Fibroblast of villous mesenchyme (primary cell): ENCODE data around the gene DNM3. TPM values are rescaled to one million over a fixed set of nuclear protein-coding genes. Genes with fewer than 3 reads are reported as not detected.

Experiments used
- DNase-seq: peaks from one replicate; pipeline ENCODE4 v3.0.0-alpha.2; 2010; ENCODE audit warnings: low read depth
- H3K4me3 ChIP-seq: 2 replicates; pipeline ENCODE4 v1.5.1; 2011; ENCODE audit warnings: low read depth, mild to moderate bottlenecking, low read length
- total RNA-seq: library from RNA; depleted of rRNA; stranded (reverse); fragments of >200 nt; gene quantifications from 2 replicates; pipeline ENCODE4 v1.2.3, GENCODE V29; 2012
- TF ChIP-seq, protein P1 (sequence below): IDR thresholded peaks from 2 replicates; pipeline ENCODE4 v1.5.1; 2012; ENCODE audit warnings: low read depth, mild to moderate bottlenecking, low read length; ENCODE audit not compliant: insufficient read depth

The DNM3 gene
- total RNA-seq, 1 donor, result 2.2 TPM

DNA sequence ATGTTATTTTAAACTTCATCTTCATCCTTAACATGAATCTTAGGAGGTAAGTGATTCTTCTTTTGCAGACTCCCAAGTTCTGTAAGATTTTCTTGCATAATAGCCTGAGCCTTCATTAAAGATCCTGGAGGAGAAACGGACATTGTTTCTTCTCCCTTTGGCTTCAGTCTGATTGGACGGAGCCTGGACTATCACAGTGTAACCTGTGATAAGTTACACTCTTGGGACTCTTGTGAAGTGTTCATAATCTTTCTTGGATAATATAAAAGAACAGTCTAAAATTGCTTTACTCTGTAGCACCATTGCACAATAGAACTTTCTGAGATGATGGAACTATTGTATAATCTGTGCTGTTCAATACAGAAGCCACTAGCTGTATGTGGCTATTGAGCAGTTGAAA, 244.8 kb downstream of the DNM3 start:
- DNase-seq, result no peak
- TF ChIP-seq, protein P1, sequence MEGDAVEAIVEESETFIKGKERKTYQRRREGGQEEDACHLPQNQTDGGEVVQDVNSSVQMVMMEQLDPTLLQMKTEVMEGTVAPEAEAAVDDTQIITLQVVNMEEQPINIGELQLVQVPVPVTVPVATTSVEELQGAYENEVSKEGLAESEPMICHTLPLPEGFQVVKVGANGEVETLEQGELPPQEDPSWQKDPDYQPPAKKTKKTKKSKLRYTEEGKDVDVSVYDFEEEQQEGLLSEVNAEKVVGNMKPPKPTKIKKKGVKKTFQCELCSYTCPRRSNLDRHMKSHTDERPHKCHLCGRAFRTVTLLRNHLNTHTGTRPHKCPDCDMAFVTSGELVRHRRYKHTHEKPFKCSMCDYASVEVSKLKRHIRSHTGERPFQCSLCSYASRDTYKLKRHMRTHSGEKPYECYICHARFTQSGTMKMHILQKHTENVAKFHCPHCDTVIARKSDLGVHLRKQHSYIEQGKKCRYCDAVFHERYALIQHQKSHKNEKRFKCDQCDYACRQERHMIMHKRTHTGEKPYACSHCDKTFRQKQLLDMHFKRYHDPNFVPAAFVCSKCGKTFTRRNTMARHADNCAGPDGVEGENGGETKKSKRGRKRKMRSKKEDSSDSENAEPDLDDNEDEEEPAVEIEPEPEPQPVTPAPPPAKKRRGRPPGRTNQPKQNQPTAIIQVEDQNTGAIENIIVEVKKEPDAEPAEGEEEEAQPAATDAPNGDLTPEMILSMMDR, result no peak
- H3K4me3 ChIP-seq, result no peak overlapping the region

DNA sequence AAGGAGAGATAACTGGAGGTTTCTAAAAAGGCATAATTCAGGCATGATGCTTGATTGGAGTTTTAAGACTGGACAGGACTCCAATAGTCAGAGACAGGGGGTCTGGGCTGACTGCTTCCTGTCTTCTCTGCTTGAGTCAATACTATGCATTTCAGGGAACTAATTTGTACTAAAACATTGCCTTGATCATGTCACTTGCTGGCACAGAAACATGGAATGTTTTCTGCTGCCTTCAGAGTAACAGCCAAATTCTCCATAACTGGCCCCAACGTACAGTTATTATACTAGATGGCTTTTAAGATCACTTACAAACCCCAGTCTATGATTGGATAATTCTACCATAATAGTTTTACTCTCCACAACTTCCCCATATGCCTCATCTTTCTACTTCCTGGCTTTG, 247.0 kb downstream of the DNM3 start:
- TF ChIP-seq, protein P1, result no peak
- no peak overlapping the region for H3K4me3 ChIP-seq
- no peak for DNase-seq

DNA sequence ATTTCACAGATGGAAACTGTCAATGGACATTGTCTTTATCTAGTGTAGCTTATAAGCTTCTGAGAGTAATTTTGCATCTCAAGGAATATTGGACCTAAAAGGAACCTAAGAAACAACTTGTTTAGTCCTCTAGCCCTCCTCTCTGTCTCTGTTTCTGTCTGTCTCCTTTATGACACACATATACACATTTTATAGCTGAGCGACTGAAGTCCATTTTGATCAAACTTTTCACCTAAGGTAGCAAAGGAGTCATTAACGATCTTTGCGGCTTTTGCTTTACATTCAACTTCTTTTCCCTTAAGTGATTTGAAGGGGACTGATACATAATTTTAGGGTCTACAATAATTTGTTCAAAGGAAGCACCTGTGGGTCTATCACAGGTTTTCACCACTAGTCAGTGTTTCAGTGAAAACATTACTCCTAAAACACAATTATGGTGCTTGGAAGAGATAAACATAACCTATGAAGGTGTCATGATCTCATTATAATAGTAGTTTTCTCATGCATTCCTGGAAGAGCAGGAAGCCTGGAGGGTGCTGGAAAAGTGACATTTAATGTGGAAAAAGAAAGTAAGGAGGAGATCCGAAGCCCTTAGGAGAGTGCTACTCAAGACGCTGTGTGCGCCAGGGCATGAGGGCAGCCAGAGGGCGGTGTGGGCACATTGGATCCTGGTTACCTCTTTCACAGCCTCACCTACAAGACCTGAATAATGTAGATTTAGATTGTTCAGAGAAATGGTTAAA, 248.6 kb downstream of the DNM3 start:
- TF ChIP-seq, protein P1, result peak; percentile 83
- no peak overlapping the region for H3K4me3 ChIP-seq
- DNase-seq, result peak; percentile 65

DNA sequence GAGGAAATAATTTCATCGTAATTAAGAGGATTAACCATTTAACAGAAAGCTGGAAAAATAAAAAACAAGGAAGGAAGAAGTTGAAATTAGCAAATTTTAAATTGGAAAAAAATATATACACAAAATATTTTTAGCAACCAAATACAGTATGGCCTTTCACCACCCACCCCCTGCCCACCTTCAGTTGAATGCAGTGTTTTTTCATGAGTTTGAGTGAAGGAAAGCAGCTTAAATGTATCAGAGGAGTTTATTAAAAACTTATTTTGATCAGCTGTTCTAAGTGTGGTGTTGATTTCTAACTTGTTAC, 249.2 kb downstream of the DNM3 start:
- TF ChIP-seq, protein P1, result no peak

DNA sequence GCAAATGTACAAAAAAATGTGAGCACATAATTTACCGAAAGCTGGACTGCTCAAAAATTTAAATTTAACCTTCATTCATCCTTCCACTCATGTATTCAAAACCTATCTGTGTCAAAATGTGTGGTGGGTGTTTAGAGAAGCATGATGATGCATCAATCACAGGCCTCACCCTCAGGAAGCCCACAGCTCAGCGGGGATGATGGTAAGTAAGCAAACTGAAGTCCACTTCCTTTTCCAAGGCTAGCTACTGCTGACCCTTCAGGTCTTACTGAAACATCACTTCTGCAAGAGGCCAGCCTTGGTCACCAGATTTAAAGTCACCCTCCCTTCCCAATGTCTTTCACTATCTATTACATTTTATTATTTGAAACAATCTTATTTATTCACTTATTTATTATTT, 254.5 kb downstream of the DNM3 start:
- TF ChIP-seq, protein P1, result no peak
- no peak overlapping the region for H3K4me3 ChIP-seq
- no peak for DNase-seq

More for the DNA sequence above, 249.2 kb downstream of the DNM3 start:
- H3K4me3 ChIP-seq, result no peak overlapping the region
- DNase-seq, result no peak

DNA sequence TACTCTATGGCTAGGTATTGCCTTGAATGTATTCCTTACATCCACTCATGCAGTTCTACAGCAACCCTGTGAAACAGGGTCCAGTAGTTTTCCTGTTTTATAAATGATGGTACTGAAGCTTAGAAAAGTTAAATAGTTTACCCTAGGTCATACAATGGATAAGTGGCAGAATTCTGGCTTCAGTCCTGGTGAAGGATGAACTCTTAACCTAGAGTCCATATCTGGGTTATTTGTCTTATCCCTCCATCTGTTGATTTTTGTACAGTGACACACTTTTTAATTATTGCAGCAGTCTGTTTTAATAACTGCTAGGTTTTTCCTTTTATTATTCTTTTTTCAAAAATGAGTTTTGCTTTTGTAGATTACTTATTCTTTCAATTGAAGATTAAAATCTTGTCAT, 263.9 kb downstream of the DNM3 start:
- H3K4me3 ChIP-seq, result no peak overlapping the region
- DNase-seq, result no peak
- TF ChIP-seq, protein P1, result no peak
